Trophoblast cell (in vitro differentiated cells and primary cell): ENCODE measurements around the gene BTBD17.

Source experiments
- DNase-seq, 2 donors: peaks; one replicate each; pipeline ENCODE4 v3.0.0-alpha.2; 2016
- H2AFZ ChIP-seq: 2 replicates; pipeline ENCODE4 v1.6.1; 2013; ENCODE audit warnings: low read length, moderate library complexity, mild to moderate bottlenecking; ENCODE audit not compliant: insufficient read depth, poor library complexity
- H2AK5ac ChIP-seq: 2 replicates; pipeline ENCODE4 v1.6.1; 2013; ENCODE audit warnings: mild to moderate bottlenecking, low read length
- H2BK120ac ChIP-seq: 2 replicates; pipeline ENCODE4 v1.6.1; 2013; ENCODE audit warnings: low read length, mild to moderate bottlenecking, moderate library complexity; ENCODE audit not compliant: insufficient read depth, poor library complexity
- H2BK12ac ChIP-seq: 2 replicates; pipeline ENCODE4 v1.6.1; 2013; ENCODE audit warnings: mild to moderate bottlenecking, low read length, moderate library complexity
- H2BK5ac ChIP-seq: 2 replicates; pipeline ENCODE4 v1.6.1; 2013; ENCODE audit warnings: low read length, low read depth, moderate library complexity, mild to moderate bottlenecking; ENCODE audit not compliant: poor library complexity
- H3K14ac ChIP-seq: 2 replicates; pipeline ENCODE4 v1.6.1; 2013; ENCODE audit warnings: mild to moderate bottlenecking, low read length
- H3K18ac ChIP-seq: 2 replicates; pipeline ENCODE4 v1.6.1; 2013; ENCODE audit warnings: mild to moderate bottlenecking, low read length
- H3K23ac ChIP-seq: 2 replicates; pipeline ENCODE4 v1.6.1; 2013; ENCODE audit warnings: low read length
- H3K27ac ChIP-seq: 2 replicates; pipeline ENCODE4 v1.5.1; 2013; ENCODE audit warnings: low read depth, mild to moderate bottlenecking, inconsistent platforms, low read length, moderate library complexity
- H3K27me3 ChIP-seq: 2 replicates; pipeline ENCODE4 v1.6.1; 2013; ENCODE audit warnings: inconsistent platforms, mild to moderate bottlenecking, low read length, moderate library complexity; ENCODE audit not compliant: insufficient read depth
- H3K36me3 ChIP-seq, 2 experiments: 1 replicate in 1 of 2; 2 replicates in 1 of 2; pipeline ENCODE4 v1.6.1; 2013; ENCODE audit warnings: low read length in 2 of 2, mild to moderate bottlenecking in 2 of 2, moderate library complexity in 1 of 2; ENCODE audit not compliant: insufficient read depth in 2 of 2, control insufficient read depth in 1 of 2
- H3K4ac ChIP-seq: 2 replicates; pipeline ENCODE4 v1.6.1; 2013; ENCODE audit warnings: low read depth, mild to moderate bottlenecking, low read length, moderate library complexity
- H3K4me1 ChIP-seq, 2 experiments: 1 replicate in 1 of 2; 2 replicates in 1 of 2; pipeline ENCODE4 v1.6.1; 2013; ENCODE audit warnings: low read length in 2 of 2, mild to moderate bottlenecking in 2 of 2, moderate library complexity in 1 of 2; ENCODE audit not compliant: insufficient read depth in 2 of 2, control insufficient read depth in 1 of 2
- H3K4me2 ChIP-seq: 2 replicates; pipeline ENCODE4 v1.6.1; 2013; ENCODE audit warnings: inconsistent platforms, mild to moderate bottlenecking, low read length, moderate library complexity
- H3K4me3 ChIP-seq: 2 replicates; pipeline ENCODE4 v1.5.1; 2013; ENCODE audit warnings: mild to moderate bottlenecking, low read depth, low read length, inconsistent platforms
- H3K79me1 ChIP-seq: one replicate; pipeline ENCODE4 v1.6.1; 2013; ENCODE audit warnings: low read length
- H3K79me2 ChIP-seq: 2 replicates; pipeline ENCODE4 v1.6.1; 2013; ENCODE audit warnings: low read length, mild to moderate bottlenecking; ENCODE audit not compliant: control insufficient read depth, insufficient read depth, poor library complexity
- H3K9ac ChIP-seq: 2 replicates; pipeline ENCODE4 v1.6.1; 2013; ENCODE audit warnings: mild to moderate bottlenecking, low read length
- H3K9me3 ChIP-seq: 2 replicates; pipeline ENCODE4 v1.6.1; 2013; ENCODE audit warnings: low read depth, mild to moderate bottlenecking, control low read depth, inconsistent platforms, low read length; ENCODE audit not compliant: insufficient read depth
- H4K12ac ChIP-seq: 2 replicates; pipeline ENCODE4 v1.6.1; 2013; ENCODE audit warnings: low read depth, mild to moderate bottlenecking, low read length, moderate library complexity
- H4K8ac ChIP-seq: 2 replicates; pipeline ENCODE4 v1.6.1; 2013; ENCODE audit warnings: low read depth, mild to moderate bottlenecking, low read length, moderate library complexity
- H4K91ac ChIP-seq: one replicate; pipeline ENCODE4 v1.6.1; 2013; ENCODE audit warnings: low read depth, mild to moderate bottlenecking, low read length, moderate library complexity
- whole genome bisulfite sequencing: extraction: QIAGEN DNeasy Blood & Tissue Kit; methylation state at CpG from one replicate; pipeline ENCODE4 v1.1.7; 2013; ENCODE audit warnings: missing lambda C conversion rate; ENCODE audit not compliant: insufficient read length, insufficient coverage; ENCODE audit errors: extremely low coverage; 5-methylcytosine and 5-hydroxymethylcytosine counted together

The BTBD17 gene

GRCh38 chr17:74343121-74343520, 18.5 kb downstream of the BTBD17 start:
- no peak overlapping the region for H2BK120ac ChIP-seq

GRCh38 chr17:74342224-74342623, 19.4 kb downstream of the BTBD17 start:
- H3K23ac ChIP-seq = no peak overlapping the region
- H4K8ac ChIP-seq = no peak overlapping the region
- no peaks in the 10 kb centered on the region for H3K4me1 ChIP-seq
- no peak overlapping the region for H2AFZ ChIP-seq
- H3K18ac ChIP-seq = no peak overlapping the region
- H3K27ac ChIP-seq = no peak overlapping the region
- no peak overlapping the region for H2BK5ac ChIP-seq
- no peaks in the 10 kb centered on the region for H3K79me1 ChIP-seq
- no peak overlapping the region for H3K4me3 ChIP-seq
- H3K14ac ChIP-seq = no peak overlapping the region
- no peak overlapping the region for H2BK12ac ChIP-seq
- H3K4ac ChIP-seq = no peak overlapping the region
- H3K9me3 ChIP-seq = peaks cover 3% of the 10 kb centered on the region
- H3K36me3 ChIP-seq = no peaks in the 10 kb centered on the region
- no CpG with 5 or more reads among the region's 10 CpGs for WGBS
- H4K12ac ChIP-seq = no peak overlapping the region
- no peak for DNase-seq
- no peaks in the 10 kb centered on the region for H3K27me3 ChIP-seq
- H3K9ac ChIP-seq = no peak overlapping the region
- H3K79me2 ChIP-seq = no peaks in the 10 kb centered on the region
- H4K91ac ChIP-seq = no peak overlapping the region
- H3K4me2 ChIP-seq = no peak overlapping the region
- H2AK5ac ChIP-seq = no peak overlapping the region
- H2BK120ac ChIP-seq = no peak overlapping the region

More at GRCh38 chr17:74343121-74343520, 18.5 kb downstream of the BTBD17 start:
- H3K27me3 ChIP-seq = no peaks in the 10 kb centered on the region
- no peak overlapping the region for H4K8ac ChIP-seq
- no peak overlapping the region for H3K14ac ChIP-seq
- no peaks in the 10 kb centered on the region for H3K79me2 ChIP-seq
- no peak overlapping the region for H3K4ac ChIP-seq
- no peak overlapping the region for H3K9ac ChIP-seq
- H3K4me3 ChIP-seq = no peak overlapping the region
- H3K9me3 ChIP-seq = peaks cover 3% of the 10 kb centered on the region
- H3K27ac ChIP-seq = no peak overlapping the region
- no CpG with 5 or more reads among the region's 8 CpGs for WGBS
- no peak overlapping the region for H3K18ac ChIP-seq
- DNase-seq = no peak
- no peak overlapping the region for H2AK5ac ChIP-seq
- H2BK5ac ChIP-seq = no peak overlapping the region
- H3K79me1 ChIP-seq = no peaks in the 10 kb centered on the region
- no peaks in the 10 kb centered on the region for H3K36me3 ChIP-seq
- H2BK12ac ChIP-seq = no peak overlapping the region
- H2AFZ ChIP-seq = no peak overlapping the region
- no peak overlapping the region for H3K4me2 ChIP-seq
- H3K4me1 ChIP-seq = no peaks in the 10 kb centered on the region
- H3K23ac ChIP-seq = no peak overlapping the region
- H4K12ac ChIP-seq = no peak overlapping the region
- H4K91ac ChIP-seq = no peak overlapping the region

- Histone ChIP-seq H2BK12ac (no peak overlapping the region), H3K14ac (no peak overlapping the region), H2BK5ac (no peak overlapping the region), H3K36me3 (no peaks in the 10 kb centered on the region), H4K8ac (no peak overlapping the region), H2AK5ac (no peak overlapping the region), H3K4me3 (no peak overlapping the region), H4K12ac (no peak overlapping the region), H3K27me3 (no peaks in the 10 kb centered on the region), H3K79me1 (no peaks in the 10 kb centered on the region), H3K9ac (no peak overlapping the region), H2BK120ac (no peak overlapping the region), H3K9me3 (peaks cover 3% of the 10 kb centered on the region), H3K18ac (no peak overlapping the region), H3K4me2 (no peak overlapping the region), H3K79me2 (no peaks in the 10 kb centered on the region), H2AFZ (no peak overlapping the region), H3K4ac (no peak overlapping the region), H4K91ac (no peak overlapping the region), H3K4me1 (no peaks in the 10 kb centered on the region), H3K27ac (no peak overlapping the region), H3K23ac (no peak overlapping the region)
- no peak for DNase-seq
- no CpG with 5 or more reads among the region's 13 CpGs for WGBS
Observed at GRCh38 chr17:74340470-74341023, 21.1 kb downstream of the BTBD17 start.

GRCh38 chr17:74339537-74340195, 22.0 kb downstream of the BTBD17 start:
- Histone ChIP-seq H3K27me3 (no peaks in the 10 kb centered on the region), H3K23ac (no peak overlapping the region), H3K14ac (no peak overlapping the region), H2BK5ac (no peak overlapping the region), H3K9me3 (no peaks in the 10 kb centered on the region), H3K4me3 (no peak overlapping the region), H4K8ac (no peak overlapping the region), H3K79me2 (no peaks in the 10 kb centered on the region), H2AK5ac (no peak overlapping the region), H2AFZ (no peak overlapping the region), H3K79me1 (no peaks in the 10 kb centered on the region), H3K4me2 (no peak overlapping the region), H4K12ac (no peak overlapping the region), H3K18ac (no peak overlapping the region), H3K4me1 (no peaks in the 10 kb centered on the region), H3K27ac (no peak overlapping the region), H2BK12ac (no peak overlapping the region), H2BK120ac (no peak overlapping the region), H3K36me3 (no peaks in the 10 kb centered on the region), H3K9ac (no peak overlapping the region), H4K91ac (no peak overlapping the region), H3K4ac (no peak overlapping the region)
- DNase-seq = no peak
- no CpG with 5 or more reads among the region's 19 CpGs for WGBS
